GM12801 (cell line): ENCODE measurements around the gene PFDN1.

ENCODE experiments used
- TF ChIP-seq, protein P1 (sequence below): IDR thresholded peaks from one replicate; pipeline ENCODE4 v1.5.1; 2011; ENCODE audit warnings: control low read depth; ENCODE audit not compliant: insufficient read length; ENCODE audit errors: extremely low read depth

Gene PFDN1

DNA sequence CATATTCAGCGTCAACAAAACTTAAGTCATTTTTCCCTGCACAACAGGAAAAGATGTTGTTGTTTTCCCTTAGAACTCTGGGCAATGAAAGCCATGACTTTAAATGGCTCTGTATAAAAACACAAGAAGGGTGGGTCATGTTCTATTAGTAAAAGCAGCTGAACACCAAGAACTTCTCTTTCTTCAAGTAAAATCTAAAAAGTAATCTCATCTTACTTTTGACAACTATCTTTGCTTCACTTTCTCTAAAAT is 9.1 kb downstream of the PFDN1 start:
- TF ChIP-seq, protein P1, sequence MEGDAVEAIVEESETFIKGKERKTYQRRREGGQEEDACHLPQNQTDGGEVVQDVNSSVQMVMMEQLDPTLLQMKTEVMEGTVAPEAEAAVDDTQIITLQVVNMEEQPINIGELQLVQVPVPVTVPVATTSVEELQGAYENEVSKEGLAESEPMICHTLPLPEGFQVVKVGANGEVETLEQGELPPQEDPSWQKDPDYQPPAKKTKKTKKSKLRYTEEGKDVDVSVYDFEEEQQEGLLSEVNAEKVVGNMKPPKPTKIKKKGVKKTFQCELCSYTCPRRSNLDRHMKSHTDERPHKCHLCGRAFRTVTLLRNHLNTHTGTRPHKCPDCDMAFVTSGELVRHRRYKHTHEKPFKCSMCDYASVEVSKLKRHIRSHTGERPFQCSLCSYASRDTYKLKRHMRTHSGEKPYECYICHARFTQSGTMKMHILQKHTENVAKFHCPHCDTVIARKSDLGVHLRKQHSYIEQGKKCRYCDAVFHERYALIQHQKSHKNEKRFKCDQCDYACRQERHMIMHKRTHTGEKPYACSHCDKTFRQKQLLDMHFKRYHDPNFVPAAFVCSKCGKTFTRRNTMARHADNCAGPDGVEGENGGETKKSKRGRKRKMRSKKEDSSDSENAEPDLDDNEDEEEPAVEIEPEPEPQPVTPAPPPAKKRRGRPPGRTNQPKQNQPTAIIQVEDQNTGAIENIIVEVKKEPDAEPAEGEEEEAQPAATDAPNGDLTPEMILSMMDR, result no peak

DNA sequence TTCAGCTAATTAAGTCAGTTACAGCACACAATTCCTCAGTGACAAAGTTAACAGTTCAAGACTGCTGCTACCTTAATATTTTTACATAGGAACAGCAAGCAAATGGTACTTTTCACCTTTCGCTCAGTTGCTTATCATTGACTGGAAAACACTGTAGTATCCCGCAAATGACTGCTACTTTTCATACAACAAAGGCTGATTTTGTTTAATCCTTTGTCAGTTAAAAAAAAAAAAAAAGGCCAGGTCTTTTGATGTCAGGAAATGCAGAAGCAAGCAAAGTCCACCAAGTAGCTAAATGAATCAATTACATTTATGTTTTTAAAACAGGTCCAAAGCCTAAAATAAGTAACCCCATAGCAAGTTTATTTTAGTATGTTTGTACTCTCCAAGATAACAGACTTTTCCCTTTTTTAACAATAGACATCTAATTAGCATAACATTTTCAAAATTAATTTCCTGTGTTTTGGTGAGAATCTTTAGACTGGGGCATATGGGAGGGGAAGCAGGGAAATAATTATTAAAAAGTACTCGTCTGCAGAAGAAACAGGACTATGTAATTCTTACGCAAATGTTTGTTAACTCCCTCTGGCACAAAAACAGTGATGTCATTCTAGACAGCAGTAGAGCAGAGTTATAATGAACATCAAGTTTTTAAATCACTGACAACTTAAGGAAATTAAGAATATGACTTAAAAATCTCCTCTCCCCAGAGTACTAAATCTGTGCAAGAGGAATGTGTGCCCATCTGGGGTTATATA is 9.6 kb downstream of the PFDN1 start:
- TF ChIP-seq, protein P1, result no peak

DNA sequence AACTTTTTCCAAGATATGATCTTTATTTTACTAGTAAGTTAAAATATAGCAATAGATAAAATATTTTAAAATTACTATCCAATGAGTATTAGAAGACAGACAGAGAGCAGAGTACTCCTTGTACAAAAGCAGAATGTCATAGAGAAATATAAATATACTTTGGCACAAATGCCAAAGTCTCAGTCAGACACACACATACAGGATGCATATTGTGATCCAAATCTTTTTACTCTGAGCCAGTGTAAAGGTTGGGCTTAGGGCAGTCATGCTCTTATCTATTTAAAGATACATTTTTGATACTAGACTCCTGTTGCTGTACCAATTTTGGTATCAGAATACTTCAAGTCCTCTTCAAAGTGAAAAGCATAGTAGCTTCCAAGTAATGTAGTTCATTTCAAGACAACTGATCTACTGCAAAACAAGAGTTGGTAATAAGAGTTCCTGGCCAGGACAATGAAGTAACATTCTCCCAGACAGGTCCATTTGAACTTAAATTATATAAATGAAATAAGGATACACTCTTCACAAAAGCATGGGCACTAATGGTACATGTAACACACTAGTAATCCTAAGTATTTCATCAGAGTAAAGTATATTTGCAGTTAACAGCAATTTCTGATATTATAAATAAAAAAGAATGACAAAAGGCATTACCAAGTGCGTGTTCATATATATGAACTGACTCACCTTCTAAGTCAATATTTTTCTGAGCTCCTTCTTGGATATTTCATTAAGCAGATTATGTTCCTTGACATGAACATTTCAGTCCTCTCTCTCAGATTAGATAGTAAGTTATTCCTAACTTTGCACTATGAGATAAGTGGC is 10.5 kb downstream of the PFDN1 start:
- TF ChIP-seq, protein P1, result no peak

DNA sequence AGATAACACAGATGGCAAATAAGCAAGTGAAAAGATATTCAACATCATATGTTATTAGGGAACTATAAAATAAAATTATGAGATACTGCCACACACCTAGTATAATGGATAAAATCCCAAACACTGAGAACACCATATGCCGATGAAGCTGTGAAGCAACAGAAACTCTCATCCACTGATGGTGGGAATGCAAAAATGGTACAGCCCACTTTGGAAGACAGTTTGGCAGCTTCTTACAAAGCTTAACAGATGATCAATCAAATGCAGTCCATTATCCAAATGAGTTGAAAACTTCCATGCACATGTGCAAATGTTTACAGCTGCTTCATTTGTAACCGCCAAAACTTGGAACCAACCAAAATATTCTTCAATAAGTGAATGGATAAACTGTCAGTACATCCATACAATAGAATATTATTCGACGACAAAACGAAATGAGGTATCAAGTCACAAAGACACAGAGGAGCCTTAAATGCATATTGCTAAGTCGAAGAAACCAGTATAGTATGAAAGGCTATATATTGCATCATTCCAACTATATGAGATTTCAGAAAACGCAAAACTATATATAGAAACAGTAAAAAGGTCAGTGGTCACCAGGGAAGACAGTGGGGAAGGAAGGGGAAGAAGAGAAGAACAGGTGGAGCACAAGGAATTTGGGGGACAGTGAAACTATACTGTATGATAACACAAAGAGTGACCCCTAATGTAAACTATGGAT is 14.9 kb downstream of the PFDN1 start:
- TF ChIP-seq, protein P1, result no peak

DNA sequence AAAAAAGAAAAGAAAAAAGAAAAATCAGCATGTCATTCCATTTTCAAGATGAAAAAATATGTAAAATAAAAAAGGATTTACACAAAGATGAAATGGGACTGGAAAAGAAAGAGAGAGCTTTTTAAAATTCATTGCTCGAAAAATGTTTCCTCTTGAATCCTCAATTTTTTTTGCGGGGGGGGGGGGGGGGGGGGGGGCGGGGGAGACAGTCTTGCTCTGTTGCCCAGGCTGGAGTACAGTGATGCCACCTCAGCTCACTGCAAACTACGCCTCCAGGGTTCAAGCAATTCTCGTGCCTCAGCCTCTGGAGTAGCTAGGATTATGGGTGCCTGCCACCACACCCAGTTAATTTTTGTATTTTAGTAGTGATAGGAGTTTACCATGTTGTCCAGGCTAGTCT is 16.5 kb downstream of the PFDN1 start:
- TF ChIP-seq, protein P1, result no peak

DNA sequence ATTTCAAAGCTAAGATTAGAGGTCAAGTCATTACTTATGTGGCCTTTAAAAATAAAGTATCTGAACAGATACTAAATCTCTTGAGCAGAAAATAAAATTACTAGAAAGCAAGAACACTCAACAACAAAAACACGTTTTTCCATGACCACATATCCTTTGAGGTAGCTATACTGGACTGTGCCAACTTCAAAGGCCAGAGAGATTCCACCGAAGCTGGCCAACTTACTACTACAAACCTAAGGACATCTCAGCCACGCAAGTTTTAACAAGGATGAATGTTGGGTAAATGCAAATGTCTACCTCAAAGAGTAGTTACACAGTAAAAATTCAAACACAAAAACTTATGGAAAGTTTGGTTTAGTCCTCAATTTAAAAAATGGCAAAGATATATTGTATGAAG is 18.9 kb downstream of the PFDN1 start:
- TF ChIP-seq, protein P1, result no peak

DNA sequence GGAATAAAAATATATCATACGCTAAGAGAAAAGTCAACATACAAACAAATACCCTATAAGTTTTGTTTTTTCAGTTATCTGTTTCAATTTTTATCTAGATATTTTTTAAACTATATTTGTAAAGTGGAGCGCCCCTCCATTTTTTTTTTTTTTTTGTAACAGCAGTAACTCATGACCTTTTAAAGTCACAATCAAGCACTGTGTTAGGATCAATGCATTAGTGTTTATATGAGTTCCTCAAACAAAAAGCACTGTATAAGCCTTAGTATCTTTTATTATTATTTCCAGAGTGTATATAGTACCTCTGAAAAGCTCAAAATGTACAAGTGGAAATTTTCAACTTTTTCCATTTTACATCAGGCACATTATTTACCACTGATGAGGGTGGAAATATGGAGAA is 20.6 kb downstream of the PFDN1 start:
- TF ChIP-seq, protein P1, result no peak
